HG02840 (cell line): ENCODE measurements around the gene CCR2.
"Not testable (repeated sequence)": the region's sequence is repeated elsewhere in the genome, so short reads cannot be mapped to it uniquely, and the experiment has no call there.

Experiments
- ATAC-seq: cut with Tn5 transposase; IDR thresholded peaks from one replicate; pipeline ENCODE4 v1.9.1; 2021; ENCODE audit warnings: mild to moderate bottlenecking, moderate library complexity, moderate number of reproducible peaks; ENCODE audit not compliant: unreplicated experiment, low FRiP score

Gene CCR2

GRCh38 chr3:46374755-46375154 lies 20.8 kb downstream of the CCR2 start:
- no peak for ATAC-seq

- no peak for ATAC-seq
Measured at GRCh38 chr3:46375218-46375617, 21.3 kb downstream of the CCR2 start.

- no peak for ATAC-seq
Measured at GRCh38 chr3:46375814-46376213, 21.9 kb downstream of the CCR2 start.

- ATAC-seq: no peak
Measured at GRCh38 chr3:46378426-46378942, 24.6 kb downstream of the CCR2 start.

GRCh38 chr3:46380471-46381221 lies 26.7 kb downstream of the CCR2 start:
- no peak for ATAC-seq

- ATAC-seq: no peak
Measured at GRCh38 chr3:46381625-46382024, 27.7 kb downstream of the CCR2 start.

- ATAC-seq: no peak
Measured at GRCh38 chr3:46383211-46383950, 29.5 kb downstream of the CCR2 start.

- ATAC-seq: no peak
Measured at GRCh38 chr3:46383951-46384330, 30.0 kb downstream of the CCR2 start.

- no peak for ATAC-seq
Measured at GRCh38 chr3:46386205-46386604, 32.3 kb downstream of the CCR2 start.

- ATAC-seq: not testable (repeated sequence)
Measured at GRCh38 chr3:46388847-46389246, 34.9 kb downstream of the CCR2 start.

- no peak for ATAC-seq
Measured at GRCh38 chr3:46389306-46389705, 35.4 kb downstream of the CCR2 start.

- not testable (repeated sequence) for ATAC-seq
Measured at GRCh38 chr3:46391526-46391925, 37.6 kb downstream of the CCR2 start.

GRCh38 chr3:46393011-46393410 lies 39.1 kb downstream of the CCR2 start:
- no peak for ATAC-seq

- no peak for ATAC-seq
Measured at GRCh38 chr3:46393554-46394434, 39.9 kb downstream of the CCR2 start.

GRCh38 chr3:46395210-46395661 lies 41.3 kb downstream of the CCR2 start:
- no peak for ATAC-seq

GRCh38 chr3:46395766-46396530 lies 42.0 kb downstream of the CCR2 start:
- ATAC-seq: no peak

- no peak for ATAC-seq
Measured at GRCh38 chr3:46397111-46397510, 43.2 kb downstream of the CCR2 start.

- ATAC-seq: no peak
Measured at GRCh38 chr3:46398186-46398955, 44.5 kb downstream of the CCR2 start.

GRCh38 chr3:46399098-46399497 lies 45.2 kb downstream of the CCR2 start:
- ATAC-seq: no peak
